Superior temporal gyrus (tissue), 1 donor: ENCODE data around the gene ODAD3.
A peak's percentile ranks its signal among the peaks of the same experiment; 100 is the strongest.
"Not testable (repeated sequence)": the region's sequence is repeated elsewhere in the genome, so short reads cannot be mapped to it uniquely, and the experiment has no call there.

Source experiments
- DNase-seq: peaks from one replicate; pipeline ENCODE4 v3.0.0-alpha.2; 2016; ENCODE audit errors: extremely low spot score

The ODAD3 gene

DNA sequence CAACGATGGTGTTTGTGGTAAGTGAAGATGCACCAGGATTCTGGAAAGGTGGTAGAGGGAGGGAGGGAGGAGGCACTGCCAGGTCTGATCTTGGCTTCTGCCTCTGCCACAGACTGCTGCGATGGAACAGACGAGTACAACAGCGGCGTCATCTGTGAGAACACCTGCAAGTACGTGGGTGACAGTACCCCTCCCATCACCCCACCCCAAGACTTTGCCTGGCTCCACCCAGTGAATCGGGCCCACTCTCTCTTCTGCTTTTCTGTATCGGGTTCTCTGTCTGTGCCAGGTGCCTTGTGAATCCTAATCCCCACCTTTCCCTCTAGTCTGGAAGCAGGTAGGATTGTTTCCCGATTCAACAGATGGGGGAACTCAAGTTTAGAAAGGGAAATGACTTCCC, 3.0 kb upstream of the ODAD3 start:
- no peak for DNase-seq

DNA sequence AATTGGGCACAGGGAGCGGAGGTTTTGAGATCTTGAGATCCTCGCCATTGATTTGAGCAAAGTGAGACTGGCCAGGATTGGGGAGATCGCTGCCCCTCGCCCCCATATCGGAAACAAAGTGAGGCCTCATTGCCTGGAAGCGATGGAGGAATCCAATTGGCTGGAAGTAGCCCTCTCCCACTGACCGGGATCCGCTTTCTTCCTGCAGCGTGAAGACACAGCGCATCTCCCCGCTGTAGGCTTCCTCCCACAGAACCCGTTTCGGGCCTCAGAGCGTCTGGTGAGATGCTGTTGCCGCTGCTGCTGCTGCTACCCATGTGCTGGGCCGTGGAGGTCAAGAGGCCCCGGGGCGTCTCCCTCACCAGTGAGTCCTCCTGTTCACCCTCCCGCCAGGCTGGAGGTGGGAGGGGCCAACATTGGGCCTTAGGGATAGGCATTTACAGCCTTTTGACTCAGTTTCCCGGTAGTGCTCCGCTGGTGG, 952 bp upstream of the ODAD3 start:
- DNase-seq, result no peak

DNA sequence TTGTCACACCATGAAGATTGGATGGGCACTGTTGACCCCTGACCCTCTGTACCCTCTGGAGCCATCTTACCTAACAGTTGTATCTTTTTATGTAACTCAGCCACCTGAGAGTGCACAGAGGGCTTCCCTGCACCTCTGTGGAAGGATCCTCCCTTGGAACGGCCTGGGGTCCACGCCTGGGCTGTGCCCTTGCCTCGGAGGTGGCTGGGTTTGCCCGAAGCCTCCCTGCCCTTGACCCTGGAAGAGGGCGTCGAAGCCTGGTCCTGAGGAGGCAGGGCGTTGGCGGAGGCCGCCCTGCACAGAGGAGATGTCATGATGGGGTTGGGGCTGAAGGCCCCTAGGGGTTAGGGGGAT, 241 bp downstream of the ODAD3 start:
- peak; percentile 16 for DNase-seq

DNA sequence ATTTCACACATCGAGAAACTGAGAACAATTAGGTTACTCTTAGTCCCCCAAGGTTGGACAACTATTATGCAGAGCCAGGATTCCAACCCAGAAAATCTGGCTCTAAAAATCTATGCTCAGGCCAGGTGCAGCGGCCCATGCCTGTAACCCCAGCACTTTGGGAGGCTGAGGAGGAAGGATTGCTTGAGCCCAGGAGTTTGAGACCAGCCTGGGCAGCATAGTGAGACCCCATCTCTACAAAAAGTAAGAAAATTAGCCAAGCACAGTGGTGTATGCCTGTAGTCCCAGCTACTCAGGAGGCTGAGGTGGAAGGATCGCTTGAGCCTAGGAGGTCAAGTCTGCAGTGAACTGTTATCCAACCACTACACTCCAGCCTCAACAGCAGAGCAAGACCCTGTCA, 1.4 kb downstream of the ODAD3 start:
- not testable (repeated sequence) for DNase-seq

DNA sequence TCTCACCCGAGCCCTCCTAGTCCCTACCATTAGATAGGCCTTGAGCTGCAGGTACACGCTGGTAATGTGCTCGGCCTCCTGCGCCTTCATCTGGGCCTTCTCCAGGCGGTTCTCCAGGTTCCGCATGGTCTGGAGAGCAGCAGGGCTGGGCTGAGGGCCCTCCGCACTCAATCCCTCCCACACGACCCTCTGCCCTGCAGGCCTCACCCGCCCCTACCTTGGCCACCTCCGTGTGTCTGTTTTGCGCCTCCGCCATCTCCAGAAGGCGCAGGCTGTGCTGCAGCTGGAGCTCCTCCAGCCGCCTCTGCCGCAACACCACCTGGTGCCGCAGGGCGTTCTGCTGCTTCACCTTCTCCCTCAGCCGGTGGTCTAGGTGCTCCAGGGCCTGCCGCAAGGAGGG, 8.3 kb downstream of the ODAD3 start:
- no peak for DNase-seq

DNA sequence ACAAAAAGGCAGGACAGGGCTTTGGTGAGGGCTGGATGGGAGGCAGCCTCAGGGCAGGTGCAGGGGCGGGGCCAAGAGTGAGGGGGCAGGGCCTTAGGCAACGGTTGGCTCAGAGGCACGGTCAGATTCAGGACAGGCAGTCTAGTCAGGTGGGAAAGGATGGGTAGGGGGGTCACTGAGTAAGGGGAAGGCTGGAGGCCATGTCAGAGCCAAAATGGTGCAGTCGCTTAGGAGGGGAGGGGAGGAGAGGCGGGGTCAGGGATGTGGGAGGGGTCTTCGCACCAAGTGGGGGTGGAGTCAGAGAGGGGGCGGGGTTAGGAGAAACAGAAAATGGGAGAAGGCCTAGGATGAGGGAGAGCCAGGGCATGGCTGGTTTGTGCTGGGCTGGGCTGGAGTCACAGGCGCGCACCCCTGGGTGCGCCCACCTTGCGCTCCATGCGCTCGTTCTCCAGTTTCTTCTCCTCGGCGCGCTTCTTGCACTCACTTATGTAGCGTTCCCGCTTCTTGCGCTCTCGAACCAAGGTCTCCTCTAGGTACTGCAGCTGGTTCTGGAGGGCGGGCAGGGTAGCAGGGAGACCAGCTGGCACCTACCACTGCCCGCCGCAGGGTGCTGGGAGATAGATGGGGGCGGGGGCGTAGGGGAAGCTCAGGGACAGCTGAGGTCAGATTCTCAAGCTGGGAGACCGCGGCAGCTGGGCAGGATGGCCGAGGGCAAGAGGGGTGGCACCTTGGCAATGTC, 9.0 kb downstream of the ODAD3 start:
- DNase-seq, result no peak

DNA sequence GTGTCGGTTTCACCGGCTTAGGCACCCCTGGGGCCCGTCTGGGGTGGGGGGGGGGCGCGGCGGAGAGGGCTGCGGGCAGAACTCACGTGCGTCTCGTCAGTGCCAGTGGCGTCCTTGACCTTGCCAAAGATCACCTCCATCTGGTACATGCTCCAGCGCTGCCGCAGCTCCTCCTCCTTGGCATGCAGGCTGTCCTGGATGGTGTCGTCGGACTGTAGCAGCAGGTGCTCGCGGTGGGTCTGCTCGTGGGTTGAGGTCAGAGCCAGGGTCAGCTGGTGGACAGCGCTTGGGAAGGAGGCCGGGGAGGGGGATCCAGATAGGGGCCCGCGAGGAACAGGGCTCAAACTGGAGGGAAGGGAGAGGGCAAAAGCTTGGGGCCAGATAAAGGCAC, 11.1 kb downstream of the ODAD3 start:
- no peak for DNase-seq

DNA sequence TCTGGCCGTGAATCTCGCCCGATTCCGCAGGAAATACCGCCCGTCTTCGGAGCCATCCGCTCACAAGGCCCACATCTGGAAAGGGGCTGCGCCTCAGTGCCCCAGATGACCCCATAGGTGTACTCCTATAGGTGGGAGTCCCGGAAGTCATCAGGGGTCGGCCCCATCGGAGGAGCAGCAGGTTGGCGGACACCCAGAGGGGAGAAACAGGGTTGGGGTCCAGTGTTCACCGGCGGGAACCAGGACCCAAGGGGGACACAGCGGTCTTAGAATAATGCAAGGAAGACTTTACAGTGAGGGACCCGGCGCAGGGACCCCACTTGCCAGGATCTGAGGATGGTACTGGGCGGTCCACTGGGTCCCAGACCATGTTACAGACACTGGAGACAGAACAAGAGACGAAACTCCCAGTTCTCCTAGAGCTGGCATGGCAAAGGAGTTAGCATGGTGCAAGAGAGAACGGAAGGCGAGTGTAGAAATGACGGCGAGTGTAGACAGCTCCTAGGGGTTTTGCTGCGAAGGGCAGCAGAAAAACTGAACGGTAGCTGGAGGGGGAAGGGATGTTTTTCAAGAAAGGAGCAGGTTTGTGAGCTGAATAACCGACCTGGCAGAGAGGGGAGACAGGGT, 11.6 kb downstream of the ODAD3 start:
- no peak for DNase-seq

DNA sequence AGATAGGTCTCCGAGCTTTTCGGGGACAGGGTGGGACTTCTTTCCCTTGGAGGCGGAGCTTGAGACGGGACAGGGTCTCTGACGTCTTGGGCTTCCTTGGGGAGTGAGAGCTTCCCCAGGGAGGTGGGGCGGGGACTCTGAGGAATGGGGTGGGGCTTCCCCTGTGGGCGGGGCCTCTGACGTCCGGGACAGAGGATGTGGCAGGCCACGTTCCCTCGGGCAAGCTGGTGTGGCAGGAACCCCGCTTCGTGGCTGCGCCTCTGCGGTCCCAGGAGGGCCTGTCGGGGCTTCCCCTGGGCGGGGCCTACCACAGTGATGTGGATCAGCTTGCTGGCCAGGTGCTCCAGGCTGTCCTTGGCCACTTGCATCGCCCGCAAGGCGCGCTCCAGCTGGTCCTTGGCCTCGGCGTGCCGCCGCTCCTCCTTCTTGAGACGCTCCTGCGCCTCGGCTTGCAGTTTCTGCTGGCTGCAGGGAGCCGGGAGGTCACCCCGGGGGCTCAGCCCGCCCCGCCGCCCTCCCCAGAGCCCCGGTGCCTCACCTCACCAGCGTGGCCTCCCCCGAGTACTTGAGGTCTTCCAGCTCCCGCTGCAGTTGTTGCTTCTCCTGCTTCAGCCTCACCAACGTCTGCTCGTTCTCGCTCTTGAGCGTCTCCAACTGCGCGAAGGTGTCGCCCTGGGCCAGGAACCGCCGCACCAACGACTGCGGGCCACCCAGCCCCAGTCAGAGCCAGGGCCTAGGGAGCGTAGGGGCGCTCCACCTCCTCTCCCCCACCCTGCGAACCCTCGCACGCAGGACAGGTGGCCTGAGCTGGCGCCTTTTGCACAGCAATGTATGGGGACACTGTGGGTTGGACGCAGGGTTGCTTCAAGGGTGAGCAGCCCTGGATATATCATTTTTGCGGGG, 12.5 kb downstream of the ODAD3 start:
- DNase-seq, result no peak

DNA sequence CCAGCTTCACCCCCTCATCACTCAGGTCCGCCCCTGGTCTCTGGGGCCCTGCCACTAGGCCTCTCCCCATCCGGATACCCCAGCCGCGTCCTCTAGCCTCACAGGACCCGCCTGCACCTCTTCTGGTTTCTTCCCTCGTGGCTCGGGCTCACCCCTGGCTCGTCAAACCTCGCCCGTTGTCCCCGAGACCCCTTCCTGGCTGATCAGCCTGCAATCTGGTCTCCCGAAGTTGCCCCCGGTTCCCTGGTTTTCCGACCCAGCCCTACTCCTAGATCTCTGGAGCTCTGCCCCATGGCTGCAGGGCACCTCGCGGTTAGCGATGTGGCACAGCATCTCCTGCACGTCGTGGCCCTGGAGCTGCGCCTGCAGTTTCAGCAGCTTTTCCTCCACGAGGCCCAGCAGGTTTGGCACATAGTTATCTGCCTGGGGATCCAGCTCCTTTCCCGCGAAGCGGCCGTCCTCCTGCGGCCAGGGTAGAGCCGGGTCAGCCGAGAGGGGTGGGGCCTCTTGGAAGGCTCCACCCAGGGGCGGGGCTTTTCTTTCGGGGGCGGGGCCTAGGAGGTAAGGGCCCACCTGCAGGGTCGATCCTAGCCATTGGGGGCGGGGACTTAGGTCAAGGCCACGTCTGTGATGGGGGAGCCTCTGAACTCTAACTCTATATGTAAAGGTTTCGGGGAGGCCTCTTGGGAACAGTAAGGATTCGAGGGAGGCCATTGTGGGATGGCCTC, 13.4 kb downstream of the ODAD3 start:
- no peak for DNase-seq

DNA sequence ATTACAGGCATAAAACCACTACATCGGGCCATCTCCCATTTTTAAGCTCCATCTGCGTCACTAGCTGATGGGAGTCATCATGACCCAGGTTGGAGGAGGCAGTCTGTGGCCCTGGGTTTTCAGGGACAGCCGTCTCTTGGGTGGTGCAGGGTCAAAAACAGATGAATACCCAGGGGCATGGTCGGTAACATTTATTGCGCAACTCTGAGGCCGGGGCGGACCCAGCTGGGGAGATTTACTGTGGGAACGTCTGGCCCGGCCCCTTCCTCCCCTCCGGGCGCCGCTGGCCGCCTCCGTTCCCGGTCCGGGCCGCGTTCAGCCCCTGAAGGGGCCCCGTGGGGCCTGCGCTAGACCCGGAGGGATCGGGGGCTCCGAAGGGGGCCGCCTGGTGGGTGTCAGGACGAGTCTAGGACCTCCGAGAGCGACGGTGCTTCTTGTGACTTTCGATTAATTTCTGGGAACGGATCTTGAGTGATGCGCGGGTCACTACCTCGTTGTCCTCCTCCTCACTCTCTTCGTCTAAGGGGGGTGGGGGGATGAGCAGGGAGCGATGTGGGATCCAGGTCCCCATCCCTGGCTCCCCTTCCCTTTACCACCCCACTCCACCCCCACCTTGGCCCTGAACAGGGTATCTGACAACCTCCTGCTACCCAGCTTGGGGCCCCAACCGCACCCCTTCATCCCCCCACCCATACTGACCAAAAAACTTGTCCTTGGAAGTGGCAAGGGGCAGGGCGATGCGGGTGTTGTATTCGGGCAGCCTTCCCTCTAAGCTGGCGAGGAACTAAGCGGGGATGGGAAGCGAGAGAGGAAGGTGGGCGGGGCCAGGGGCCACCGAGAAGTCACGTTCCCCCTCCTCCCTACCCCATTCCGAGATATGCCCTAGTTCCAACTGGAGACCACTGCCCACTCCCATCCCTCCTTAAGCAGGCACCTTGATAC, 14.2 kb downstream of the ODAD3 start:
- DNase-seq, result no peak

DNA sequence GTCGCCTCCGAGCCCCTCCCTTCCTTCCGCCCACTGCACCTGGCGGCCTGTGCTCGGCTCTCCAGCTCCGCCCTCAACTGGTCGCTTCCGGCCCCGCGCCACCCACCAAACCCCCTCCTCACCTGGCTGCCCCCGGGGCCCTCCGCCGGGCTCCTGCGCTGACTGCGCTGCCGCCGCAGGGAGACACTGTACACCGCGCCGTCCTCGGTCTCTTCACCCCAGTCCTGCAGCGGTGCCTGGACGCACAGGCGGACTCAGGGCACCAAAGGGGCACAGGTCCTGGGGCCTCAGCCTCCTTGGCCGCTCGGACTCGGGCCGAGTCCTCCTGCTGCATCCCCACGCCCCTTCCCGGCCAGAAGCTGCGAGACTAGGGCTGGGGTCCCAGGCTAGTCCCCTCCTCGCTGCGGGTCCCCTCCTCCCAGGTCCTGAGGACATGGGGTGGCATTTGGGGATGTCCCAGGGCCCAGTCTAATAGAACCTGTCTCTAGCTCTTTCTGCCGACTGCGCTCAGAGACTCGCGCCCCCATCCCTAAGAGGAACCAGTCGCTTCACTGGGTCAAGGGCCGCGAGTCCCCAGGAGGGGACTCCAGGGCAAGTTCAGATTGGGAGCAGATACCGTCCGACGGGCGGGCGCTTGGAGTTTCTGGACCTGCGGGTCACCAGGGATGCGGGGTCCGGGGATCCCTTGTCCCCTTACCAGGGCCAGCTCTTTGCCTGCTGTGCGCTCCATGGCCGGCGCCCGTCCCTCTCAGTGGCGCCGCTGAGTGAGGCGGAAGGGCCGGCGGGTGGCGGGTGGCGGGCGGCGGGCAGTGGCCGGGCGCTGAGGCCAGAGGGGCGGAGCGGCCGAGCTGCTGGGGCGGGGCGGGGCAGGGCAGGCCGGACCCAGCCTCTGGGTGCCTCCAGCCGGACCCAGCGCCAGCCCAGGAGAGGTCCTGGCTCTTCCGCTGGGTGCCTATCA, 16.1 kb downstream of the ODAD3 start, which contains the start of gene RGL3:
RGL3 (minus strand) TSS at position 766 of the 958 bp plus-strand sequence; CDS start at position 730, 36 bp downstream.
- no peak for DNase-seq

DNA sequence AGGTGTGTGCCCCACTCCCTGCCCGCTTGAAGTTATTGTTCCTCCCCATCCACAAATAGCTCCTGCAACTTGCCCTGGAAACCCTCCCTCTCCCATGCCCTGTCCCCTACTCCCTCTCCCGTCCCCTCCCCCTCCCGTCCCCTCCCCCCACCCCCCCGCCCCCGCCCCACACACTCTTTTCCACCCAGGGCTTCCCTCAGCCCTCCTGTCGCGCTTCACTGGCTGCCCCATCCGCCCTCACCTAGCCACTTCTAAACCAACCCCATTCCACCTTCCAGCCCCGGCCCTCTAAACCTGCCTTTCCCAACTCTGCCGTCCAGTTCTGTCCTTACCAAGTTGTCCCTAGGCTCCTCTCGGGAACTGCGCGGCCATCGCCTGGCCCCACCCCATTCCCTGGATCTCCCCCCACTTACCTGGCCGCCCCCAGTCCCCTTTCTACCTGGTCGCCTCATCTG, 16.8 kb downstream of the ODAD3 start:
- DNase-seq, result no peak

DNA sequence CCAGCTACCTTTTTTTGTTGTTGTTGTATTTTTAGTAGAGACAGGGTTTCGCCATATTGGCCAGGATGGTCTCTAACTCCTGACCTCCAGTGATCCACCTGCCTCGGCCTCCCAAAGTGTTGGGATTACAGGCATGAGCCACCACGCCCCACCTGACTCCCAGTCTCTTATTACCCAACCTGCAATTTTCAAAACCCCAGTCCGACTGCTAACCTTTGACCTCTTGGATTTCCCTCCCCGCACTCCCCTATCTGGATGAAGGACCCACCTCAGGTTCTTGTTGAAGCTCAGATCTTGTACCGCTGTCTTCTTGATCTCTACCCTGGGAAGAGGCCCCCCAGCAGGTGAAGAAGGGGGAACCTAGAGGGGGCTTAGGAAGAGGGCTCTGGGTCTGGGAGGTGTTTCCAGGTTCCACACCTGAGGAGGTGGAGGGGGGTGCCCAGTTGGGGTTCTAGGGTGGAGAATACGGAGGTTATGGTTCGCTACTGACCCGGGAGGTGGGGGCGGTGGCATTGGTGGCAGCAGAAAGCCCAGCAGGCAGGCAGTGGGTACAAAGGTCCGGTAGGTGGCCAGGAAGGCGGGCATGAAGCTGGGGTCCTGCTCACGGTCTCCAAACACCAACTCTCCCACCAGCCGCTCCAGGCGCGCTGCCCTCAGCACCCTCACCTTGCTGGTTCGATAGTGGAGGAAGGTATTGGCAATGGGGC, 18.4 kb downstream of the ODAD3 start:
- no peak for DNase-seq

DNA sequence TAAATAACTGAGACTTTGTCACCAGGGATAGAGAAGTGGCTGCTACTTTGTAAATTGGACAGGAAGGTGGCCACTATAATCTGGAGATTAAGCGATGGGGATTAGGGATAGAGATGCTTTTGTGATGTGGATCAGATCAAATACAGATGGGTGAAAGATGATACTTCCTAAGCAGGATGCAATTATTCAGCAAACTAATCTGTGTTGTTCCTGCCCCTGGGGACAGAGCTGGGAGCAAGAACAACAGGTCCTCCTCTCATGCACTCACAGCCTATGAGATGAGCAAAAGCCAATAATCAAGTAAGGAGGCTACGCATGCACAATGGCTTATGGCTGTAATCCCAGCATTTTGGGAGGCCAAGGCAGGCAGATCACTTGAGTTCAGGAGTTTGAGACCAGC, 20.4 kb downstream of the ODAD3 start:
- no peak for DNase-seq

DNA sequence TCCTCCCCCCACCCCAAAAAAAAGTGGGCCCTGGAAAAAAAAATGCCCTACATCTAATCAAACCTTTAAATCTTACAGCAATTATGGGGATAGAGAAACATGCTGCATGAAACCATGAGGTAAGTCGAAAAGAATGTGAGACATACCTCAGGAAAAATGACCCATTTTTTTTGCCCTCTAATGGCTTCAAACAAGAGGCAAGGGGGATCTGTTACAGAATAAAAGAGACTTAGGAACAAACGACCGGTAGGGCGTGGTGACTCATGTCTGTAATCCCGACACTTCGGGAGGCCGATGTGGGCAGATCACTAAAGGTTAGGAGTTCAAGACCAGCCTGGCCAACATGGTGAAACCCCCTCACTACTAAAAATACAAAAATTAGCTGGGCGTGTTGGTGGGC, 24.2 kb downstream of the ODAD3 start:
- DNase-seq, result no peak

DNA sequence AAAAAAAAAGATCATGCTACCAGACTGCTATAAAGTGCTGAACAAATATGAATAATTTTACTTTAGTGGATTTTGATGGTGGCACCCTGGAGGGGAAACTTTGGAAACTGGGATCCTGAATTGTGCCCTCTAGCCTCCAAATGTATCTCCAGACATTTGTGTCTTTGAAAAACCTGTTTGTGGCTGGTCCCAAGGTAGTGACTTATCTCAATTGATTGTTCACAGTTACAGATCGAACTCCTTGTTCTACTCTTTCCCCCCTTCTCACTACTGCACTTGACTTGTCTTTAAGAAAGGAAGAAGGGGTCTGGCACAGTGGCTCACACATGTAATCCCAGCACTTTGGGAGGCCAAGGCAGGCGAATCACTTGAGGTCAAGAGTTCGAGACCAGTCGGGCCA, 26.3 kb downstream of the ODAD3 start:
- DNase-seq, result no peak

DNA sequence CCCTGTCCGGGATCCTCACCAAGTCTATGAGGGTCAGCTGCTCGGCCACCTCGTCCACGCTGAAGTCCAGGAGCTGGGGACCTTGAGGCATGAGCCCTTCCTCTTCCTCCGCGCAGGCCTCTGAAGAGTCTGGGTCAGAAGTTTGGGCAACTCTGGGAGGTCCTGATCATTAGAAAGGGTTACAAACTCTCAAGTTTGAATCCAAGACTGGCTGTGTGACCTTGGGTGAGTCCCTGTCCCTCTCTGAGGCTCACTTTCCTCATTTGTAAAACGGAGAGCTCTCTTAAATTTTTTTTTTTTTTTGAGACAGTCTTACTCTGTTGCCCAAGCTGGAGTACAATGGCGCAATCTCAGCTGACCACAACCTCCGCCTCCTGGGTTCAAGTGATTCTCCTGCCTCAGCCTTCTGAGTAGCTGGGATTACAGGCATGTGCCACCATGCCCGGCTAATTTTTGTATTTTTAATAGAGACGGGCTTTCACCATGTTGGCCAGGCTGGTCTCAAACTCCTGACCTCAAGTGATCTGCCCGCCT, 28.2 kb downstream of the ODAD3 start:
- not testable (repeated sequence) for DNase-seq
